CD14-positive monocyte (primary cell): ENCODE results near the gene FGF19. TPM values are rescaled to one million over a fixed set of nuclear protein-coding genes. Genes with fewer than 3 reads are reported as not detected.

Source experiments
- DNase-seq, 3 donors: peaks; one replicate each; pipeline ENCODE4 v3.0.0-alpha.2; 2011 to 2022
- H2AFZ ChIP-seq: 2 replicates; pipeline ENCODE4 v1.6.0; 2012; ENCODE audit warnings: mild to moderate bottlenecking, low read depth, low read length, inconsistent platforms; ENCODE audit not compliant: insufficient read depth, poor library complexity, severe bottlenecking
- H3K27ac ChIP-seq, 2 donors: 1 replicate in 1 of 2; 2 replicates in 1 of 2; pipeline ENCODE4 v1.5.1; 2012 to 2013; ENCODE audit warnings: low read length in 2 of 2, control low read depth in 1 of 2, inconsistent platforms in 1 of 2, low read depth in 1 of 2, mild to moderate bottlenecking in 1 of 2
- H3K27me3 ChIP-seq, 2 donors: one replicate each; pipeline versions ENCODE4 v1.6.0 to v1.6.1; 2011 to 2013; ENCODE audit warnings: low read length in 2 of 2; ENCODE audit not compliant: control insufficient read depth in 2 of 2, insufficient read depth in 2 of 2
- H3K36me3 ChIP-seq, 2 donors: replicated peaks in 1 of 2; 1 replicate in 1 of 2; 2 replicates in 1 of 2; pipeline versions ENCODE4 v1.5.1 to v1.6.1; 2012 to 2013; ENCODE audit warnings: low read length in 2 of 2, control low read depth in 1 of 2, inconsistent platforms in 1 of 2, mild to moderate bottlenecking in 1 of 2; ENCODE audit not compliant: insufficient read depth in 2 of 2, control insufficient read depth in 1 of 2
- H3K4me1 ChIP-seq, 2 donors: 1 replicate in 1 of 2; 2 replicates in 1 of 2; pipeline versions ENCODE4 v1.5.1 to v1.6.1; 2012 to 2013; ENCODE audit warnings: low read length in 2 of 2, control low read depth in 1 of 2, inconsistent platforms in 1 of 2, mild to moderate bottlenecking in 1 of 2, moderate library complexity in 1 of 2; ENCODE audit not compliant: insufficient read depth in 2 of 2, control insufficient read depth in 1 of 2
- H3K4me2 ChIP-seq: replicated peaks from 2 replicates; pipeline ENCODE3; 2012; ENCODE audit warnings: low read length, moderate library complexity, mild to moderate bottlenecking; ENCODE audit not compliant: poor library complexity, severe bottlenecking; ENCODE audit errors: extremely low read depth
- H3K4me3 ChIP-seq, 3 experiments: fragments of 200-600 bp in 1 of 3; sonication (generic) in 1 of 3; replicated peaks in 1 of 3; 1 replicate in 2 of 3; 2 replicates in 1 of 3; pipeline ENCODE4 v1.5.1; 2011 to 2013; ENCODE audit warnings: low read length in 3 of 3, mild to moderate bottlenecking in 3 of 3, control low read depth in 2 of 3, low read depth in 2 of 3, inconsistent platforms in 1 of 3, moderate library complexity in 1 of 3
- H3K79me2 ChIP-seq: 2 replicates; pipeline ENCODE4 v1.6.0; 2012; ENCODE audit warnings: mild to moderate bottlenecking, control low read depth, inconsistent platforms, low read length, moderate library complexity; ENCODE audit not compliant: insufficient read depth
- H3K9ac ChIP-seq: 2 replicates; pipeline ENCODE4 v1.6.0; 2017; ENCODE audit warnings: low read length, mild to moderate bottlenecking; ENCODE audit not compliant: insufficient read depth, poor library complexity, severe bottlenecking
- H3K9me3 ChIP-seq, 2 donors: replicated peaks in 1 of 2; 1 replicate in 1 of 2; 2 replicates in 1 of 2; pipeline versions ENCODE4 v1.5.1 to v1.6.1; 2012 to 2013; ENCODE audit warnings: low read length in 2 of 2, control low read depth in 1 of 2; ENCODE audit not compliant: control insufficient read depth in 1 of 2, insufficient read depth in 1 of 2
- H4K20me1 ChIP-seq: 2 replicates; pipeline ENCODE4 v1.6.0; 2012; ENCODE audit warnings: mild to moderate bottlenecking, low read length, control low read depth, moderate library complexity; ENCODE audit not compliant: insufficient read depth
- H3K27ac Mint-ChIP-seq, 7 donors: one replicate each; pipeline ENCODE4 v1.8.0; 2020; ENCODE audit warnings: mild to moderate bottlenecking in 7 of 7, mixed read lengths in 7 of 7, moderate library complexity in 6 of 7, inconsistent platforms in 2 of 7
- H3K27me3 Mint-ChIP-seq, 3 donors: one replicate each; pipeline ENCODE4 v1.8.0; 2021 to 2022; ENCODE audit warnings: low read depth in 3 of 3, mild to moderate bottlenecking in 3 of 3, mixed read lengths in 3 of 3, moderate library complexity in 3 of 3, inconsistent platforms in 1 of 3
- H3K36me3 Mint-ChIP-seq, 2 donors: one replicate each; pipeline ENCODE4 v1.8.0; 2020; ENCODE audit warnings: mixed read lengths in 2 of 2, inconsistent platforms in 1 of 2, mild to moderate bottlenecking in 1 of 2
- H3K4me1 Mint-ChIP-seq: one replicate; pipeline ENCODE4 v1.8.0; 2020; ENCODE audit warnings: mild to moderate bottlenecking, mixed read lengths
- H3K4me3 Mint-ChIP-seq, 2 donors: one replicate each; pipeline ENCODE4 v1.8.0; 2020; ENCODE audit warnings: mild to moderate bottlenecking in 2 of 2, mixed read lengths in 2 of 2, moderate library complexity in 1 of 2
- H3K9me3 Mint-ChIP-seq, 7 donors: one replicate each; pipeline ENCODE4 v1.8.0; 2020 to 2022; ENCODE audit warnings: mixed read lengths in 7 of 7, mild to moderate bottlenecking in 6 of 7, moderate library complexity in 6 of 7, inconsistent platforms in 2 of 7
- CTCF ChIP-seq: fragments of 200-600 bp; IDR thresholded peaks from one replicate; pipeline ENCODE4 v1.8.0; 2022; ENCODE audit warnings: antibody characterized with exemption, mild to moderate bottlenecking
- WGBS: methylation state at CpG from one replicate; pipeline ENCODE4 v1.1.5; 2013; ENCODE audit warnings: missing lambda C conversion rate; ENCODE audit not compliant: insufficient coverage; 5-methylcytosine and 5-hydroxymethylcytosine counted together
- intact Hi-C, 2 donors: fragments of 100-400 bp; cut with micrococcal nuclease; formaldehyde crosslinking; loops; one replicate each; pipeline versions ENCODE4 v1.15.0 to v1.15.1; 2023
- polyA plus RNA-seq, 3 donors: library from polyadenylated mRNA; depleted of rRNA in 1 of 3; unstranded in 2 of 3; stranded (reverse) in 1 of 3; fragments of 300-500 nt in 2 of 3; fragments of >200 nt in 1 of 3; fragmentation: Illumina TruSeq in 2 of 3; gene quantifications; 1 replicate in 2 of 3; 2 replicates in 1 of 3; pipeline ENCODE4 v1.2.3, GENCODE V29; 2012 to 2021

The FGF19 gene
- polyA plus RNA-seq, 3 donors: not detected

GRCh38 chr11:69726481-69726880 is 22.7 kb upstream of the FGF19 start:
- H3K9me3 ChIP-seq: no peaks in the 10 kb centered on the region
- H3K4me1 ChIP-seq: no peaks in the 10 kb centered on the region
- Mint-ChIP-seq H3K36me3 (no peaks in the 10 kb centered on the region), H3K4me3 (peak overlapping the region in 1 of 2 donors; percentile 35), H3K9me3 (peaks cover 0 to 2% (median 0%) of the 10 kb centered on the region in 7 donors), H3K27ac (no peak overlapping the region), H3K4me1 (no peaks in the 10 kb centered on the region), H3K27me3 (peaks cover 30 to 56% (median 31%) of the 10 kb centered on the region in 3 donors)
- intact Hi-C loops: no loop called here
- no peak overlapping the region for H3K4me2 ChIP-seq
- H3K27ac ChIP-seq: no peak overlapping the region
- no peak overlapping the region for H2AFZ ChIP-seq
- H3K4me3 ChIP-seq: no peak overlapping the region
- no peak for TF ChIP-seq CTCF
- H3K36me3 ChIP-seq: no peaks in the 10 kb centered on the region
- no peaks in the 10 kb centered on the region for H3K79me2 ChIP-seq
- H3K9ac ChIP-seq: no peak overlapping the region
- 43% methylated on average over 18 of the region's 18 CpGs for WGBS
- no peak for DNase-seq
- H4K20me1 ChIP-seq: no peaks in the 10 kb centered on the region
- H3K27me3 ChIP-seq: peaks cover 0 to 25% of the 10 kb centered on the region in 2 donors

GRCh38 chr11:69726019-69726418 is 22.2 kb upstream of the FGF19 start:
- no peak overlapping the region for H2AFZ ChIP-seq
- H3K27ac Mint-ChIP-seq: no peak overlapping the region
- H3K27me3 Mint-ChIP-seq: peaks cover 32 to 58% (median 34%) of the 10 kb centered on the region in 3 donors
- no peak overlapping the region for H3K4me2 ChIP-seq
- H3K9ac ChIP-seq: no peak overlapping the region
- no peaks in the 10 kb centered on the region for H4K20me1 ChIP-seq
- no peaks in the 10 kb centered on the region for H3K79me2 ChIP-seq
- no peak overlapping the region for H3K4me3 ChIP-seq
- TF ChIP-seq CTCF: no peak
- peak overlapping the region in 1 of 2 donors; percentile 35 for H3K4me3 Mint-ChIP-seq
- H3K4me1 Mint-ChIP-seq: no peaks in the 10 kb centered on the region
- peaks cover 0 to 28% of the 10 kb centered on the region in 2 donors for H3K27me3 ChIP-seq
- H3K9me3 ChIP-seq: no peaks in the 10 kb centered on the region
- no peaks in the 10 kb centered on the region for H3K36me3 Mint-ChIP-seq
- H3K27ac ChIP-seq: no peak overlapping the region
- no peaks in the 10 kb centered on the region for H3K4me1 ChIP-seq
- no peak for DNase-seq
- H3K36me3 ChIP-seq: no peaks in the 10 kb centered on the region
- H3K9me3 Mint-ChIP-seq: peaks cover 0 to 2% (median 0%) of the 10 kb centered on the region in 7 donors
- WGBS: 36% methylated on average over 6 of the region's 9 CpGs
- intact Hi-C loops: no loop called here
